Activated CD8-positive, alpha-beta memory T cell treated with anti-CD3 and anti-CD28 coated beads, Interleukin-2, amount 50 U/mL, for 24 hours (primary cell): ENCODE data around the gene CHKB.

Source experiments
- DNase-seq: peaks from one replicate; pipeline ENCODE4 v3.0.0-alpha.2; 2020; ENCODE audit errors: extremely low read depth

The CHKB gene

GRCh38 chr22:50531546-50531961 is 51.1 kb downstream of the CHKB start:
- no peak for DNase-seq

- no peak for DNase-seq
These were observed 51.6 kb downstream of the CHKB start for GRCh38 chr22:50530877-50531545.

- DNase-seq, result no peak
These were observed 52.1 kb downstream of the CHKB start for GRCh38 chr22:50530580-50530876.

- no peak for DNase-seq
These were observed 52.6 kb downstream of the CHKB start, which contains the start of gene TYMP for GRCh38 chr22:50529897-50530579. Gene TYMP (minus strand): TSS chr22:50530012. CDS start chr22:50529709, 303 bp downstream.

GRCh38 chr22:50529416-50529896 is 53.2 kb downstream of the CHKB start:
- DNase-seq, result no peak
